OCI-LY3 (cell line): ENCODE data around the gene CRHBP.

ENCODE experiments used
- CTCF ChIP-seq: fragments of 200-600, 300-600 bp; sonication (generic); IDR thresholded peaks from 2 replicates; pipeline ENCODE4 v1.5.1; 2014; ENCODE audit warnings: antibody characterized with exemption, low read length, low read depth
- EZH2phosphoT487 ChIP-seq: fragments of 200-600 bp; shearing (Covaris generic); IDR thresholded peaks from 2 replicates; pipeline ENCODE4 v1.6.1; 2018; ENCODE audit warnings: antibody characterized with exemption, mixed run types, low read depth

GRCh38 chr5:77006124-77006523 is 53.3 kb downstream of the CRHBP start:
- no peak for TF ChIP-seq CTCF
- no peak for TF ChIP-seq EZH2phosphoT487
